ENCODE data around the gene CLMN. TPM values are rescaled to one million over a fixed set of nuclear protein-coding genes. Genes with fewer than 3 reads are reported as not detected.

Gene CLMN
- polyA plus RNA-seq, 1 donor = 18.7 TPM

DNA sequence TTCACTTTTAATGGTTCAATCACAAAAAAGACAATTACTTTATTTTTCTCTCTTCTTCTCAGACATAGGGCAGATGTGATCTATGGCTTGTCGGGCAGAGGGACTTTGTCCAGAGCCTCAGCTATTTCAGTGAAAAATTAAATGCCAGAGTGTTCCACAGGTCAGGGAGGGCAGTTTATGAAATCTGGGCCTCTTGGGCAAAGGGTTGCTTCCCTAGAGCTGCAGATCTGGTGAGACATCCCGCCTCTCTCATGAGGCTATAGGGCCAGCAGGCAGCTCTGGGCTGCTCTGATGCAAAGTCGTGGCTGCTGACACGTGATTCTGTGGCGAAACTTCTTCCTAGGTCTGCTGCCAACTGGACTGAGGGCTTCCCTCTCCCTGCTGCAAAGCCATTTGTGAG, 6.0 kb downstream of the CLMN start:
- H3K4me3 ChIP-seq (ENCODE audit: low read length) = no peak overlapping the region

DNA sequence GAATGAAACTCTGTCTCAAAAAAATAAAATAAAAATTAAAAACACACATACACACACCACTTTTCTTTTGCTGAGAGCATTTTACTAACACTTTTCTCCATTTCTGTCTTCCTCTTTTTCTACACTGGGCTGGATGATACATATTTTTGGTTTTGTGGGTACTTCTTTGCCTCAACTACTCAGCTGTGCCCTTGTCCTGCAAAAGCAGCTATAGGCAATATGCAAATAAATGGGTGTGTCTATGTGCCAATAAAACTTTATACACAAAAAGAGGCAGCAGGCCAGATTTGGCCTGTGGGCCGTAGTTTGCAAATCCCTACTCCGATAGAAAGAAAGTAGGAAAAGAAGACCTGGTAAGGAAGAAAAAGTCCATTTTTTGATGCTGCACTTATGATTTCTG, 6.5 kb downstream of the CLMN start:
- Histone ChIP-seq H3K9me3 (ENCODE audit: control insufficient read depth, low read depth, low read length) (no peaks in the 10 kb centered on the region), H3K36me3 (ENCODE audit: control insufficient read depth, insufficient read depth, low read length) (peaks cover 2% of the 10 kb centered on the region), H3K4me1 (ENCODE audit: control insufficient read depth, insufficient read depth, low read length) (peaks cover 26% of the 10 kb centered on the region), H3K27ac (ENCODE audit: low read length) (peak overlapping the region; percentile 58), H3K27me3 (ENCODE audit: control insufficient read depth, insufficient read depth, low read length) (no peaks in the 10 kb centered on the region), H3K4me3 (ENCODE audit: low read length) (no peak overlapping the region)
- peak in 1 of 2 donors; percentile 18 for DNase-seq
- no CpG with 5 or more reads among the region's 2 CpGs for WGBS (ENCODE audit: insufficient coverage, low lambda C conversion rate)

More for the DNA sequence above, 6.0 kb downstream of the CLMN start:
- H3K36me3 ChIP-seq (ENCODE audit: control insufficient read depth, insufficient read depth, low read length) = peaks cover 2% of the 10 kb centered on the region
- H3K27ac ChIP-seq (ENCODE audit: low read length) = peak overlapping the region; percentile 85
- no peaks in the 10 kb centered on the region for H3K9me3 ChIP-seq (ENCODE audit: control insufficient read depth, low read depth, low read length)
- no CpG with 5 or more reads among the region's 5 CpGs for WGBS (ENCODE audit: insufficient coverage, low lambda C conversion rate)
- no peaks in the 10 kb centered on the region for H3K27me3 ChIP-seq (ENCODE audit: control insufficient read depth, insufficient read depth, low read length)
- H3K4me1 ChIP-seq (ENCODE audit: control insufficient read depth, insufficient read depth, low read length) = peaks cover 26% of the 10 kb centered on the region
- peak; percentile 90 to 93 for DNase-seq

DNA sequence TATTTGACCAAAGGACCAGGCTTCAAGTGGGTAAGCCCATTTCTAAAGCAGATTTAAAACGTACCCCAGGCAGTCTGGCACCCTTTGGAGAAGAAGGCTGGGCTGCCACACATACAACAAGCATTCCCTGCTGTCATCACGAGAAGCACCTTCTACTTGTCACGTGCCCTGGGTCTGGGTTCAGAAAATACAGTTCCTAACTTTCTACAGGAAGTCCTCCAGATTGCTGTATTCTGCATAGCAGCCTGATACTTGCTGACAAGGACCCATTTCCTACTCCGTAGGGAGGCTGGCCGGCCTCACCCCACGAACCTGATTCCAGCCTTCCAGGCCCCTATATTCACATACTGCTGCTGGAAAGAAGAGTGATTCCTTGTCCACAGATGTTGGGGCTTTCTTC, 7.4 kb downstream of the CLMN start:
- WGBS (ENCODE audit: insufficient coverage, low lambda C conversion rate) = no CpG with 5 or more reads among the region's 6 CpGs
- Histone ChIP-seq H3K4me3 (ENCODE audit: low read length) (no peak overlapping the region), H3K27me3 (ENCODE audit: control insufficient read depth, insufficient read depth, low read length) (no peaks in the 10 kb centered on the region), H3K4me1 (ENCODE audit: control insufficient read depth, insufficient read depth, low read length) (peaks cover 26% of the 10 kb centered on the region), H3K27ac (ENCODE audit: low read length) (no peak overlapping the region), H3K9me3 (ENCODE audit: control insufficient read depth, low read depth, low read length) (no peaks in the 10 kb centered on the region), H3K36me3 (ENCODE audit: control insufficient read depth, insufficient read depth, low read length) (peaks cover 2% of the 10 kb centered on the region)
- DNase-seq = no peak

DNA sequence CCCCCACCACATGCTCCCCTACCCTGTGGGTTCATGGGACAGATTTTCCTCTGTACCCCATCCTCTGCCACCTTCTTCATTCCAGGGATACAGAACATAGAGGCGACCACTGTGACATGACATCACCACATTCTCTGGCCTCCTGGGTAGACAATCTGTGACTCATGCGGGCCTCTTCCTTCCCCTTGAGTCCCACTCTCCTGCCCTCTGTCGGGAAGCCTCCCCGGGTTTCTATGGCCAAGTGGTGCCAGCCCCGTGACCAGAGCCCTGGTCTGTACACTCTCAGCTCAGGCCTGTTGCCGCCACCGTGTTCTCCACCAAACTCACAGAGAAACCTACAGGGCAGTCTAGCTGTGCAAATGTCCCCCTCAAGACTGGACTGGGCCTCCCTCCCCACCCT, 8.0 kb downstream of the CLMN start:
- no peak overlapping the region for H3K4me3 ChIP-seq (ENCODE audit: low read length)
- H3K4me1 ChIP-seq (ENCODE audit: control insufficient read depth, insufficient read depth, low read length) = peaks cover 26% of the 10 kb centered on the region
- peaks cover 2% of the 10 kb centered on the region for H3K36me3 ChIP-seq (ENCODE audit: control insufficient read depth, insufficient read depth, low read length)
- no CpG with 5 or more reads among the region's 7 CpGs for WGBS (ENCODE audit: insufficient coverage, low lambda C conversion rate)
- H3K9me3 ChIP-seq (ENCODE audit: control insufficient read depth, low read depth, low read length) = no peaks in the 10 kb centered on the region
- DNase-seq = no peak
- H3K27ac ChIP-seq (ENCODE audit: low read length) = no peak overlapping the region
- H3K27me3 ChIP-seq (ENCODE audit: control insufficient read depth, insufficient read depth, low read length) = no peaks in the 10 kb centered on the region

DNA sequence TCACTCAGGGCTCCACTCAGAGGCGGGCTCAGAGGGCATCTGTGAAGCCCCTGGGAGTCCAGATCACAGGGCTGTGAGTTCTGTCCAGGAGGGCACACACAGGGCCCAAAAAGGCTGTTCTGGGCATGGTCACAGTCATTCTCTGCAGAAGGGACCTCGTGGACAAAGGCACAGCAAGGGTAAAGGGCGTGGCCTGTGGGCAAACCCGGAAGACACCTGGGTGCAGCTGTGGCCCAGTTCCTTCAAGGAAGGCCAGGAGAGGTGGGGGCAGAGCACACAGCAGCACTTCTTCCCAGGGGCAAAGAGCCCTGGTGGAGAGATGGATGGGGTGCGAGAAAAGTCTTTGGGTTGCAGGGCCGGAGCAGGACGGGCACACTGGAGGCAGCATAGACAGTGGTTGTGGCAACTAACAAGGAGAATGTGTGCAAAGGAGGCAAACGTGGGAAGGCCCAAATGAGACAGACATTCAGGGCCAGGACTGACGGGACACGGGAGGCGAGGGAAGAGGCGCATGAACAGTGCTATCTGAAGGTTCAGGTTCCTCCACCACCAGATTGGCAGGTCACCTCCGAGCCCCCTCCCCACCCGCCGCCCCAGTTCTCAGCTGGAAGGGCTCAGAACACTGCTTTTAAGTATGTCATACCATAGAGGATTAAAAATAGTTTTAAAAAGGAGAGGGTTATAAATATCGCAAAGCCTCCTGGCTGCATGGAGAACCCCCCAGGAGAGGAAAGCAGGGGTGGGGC, 8.9 kb downstream of the CLMN start:
- no peak for DNase-seq
- peaks cover 26% of the 10 kb centered on the region for H3K4me1 ChIP-seq (ENCODE audit: control insufficient read depth, insufficient read depth, low read length)

DNA sequence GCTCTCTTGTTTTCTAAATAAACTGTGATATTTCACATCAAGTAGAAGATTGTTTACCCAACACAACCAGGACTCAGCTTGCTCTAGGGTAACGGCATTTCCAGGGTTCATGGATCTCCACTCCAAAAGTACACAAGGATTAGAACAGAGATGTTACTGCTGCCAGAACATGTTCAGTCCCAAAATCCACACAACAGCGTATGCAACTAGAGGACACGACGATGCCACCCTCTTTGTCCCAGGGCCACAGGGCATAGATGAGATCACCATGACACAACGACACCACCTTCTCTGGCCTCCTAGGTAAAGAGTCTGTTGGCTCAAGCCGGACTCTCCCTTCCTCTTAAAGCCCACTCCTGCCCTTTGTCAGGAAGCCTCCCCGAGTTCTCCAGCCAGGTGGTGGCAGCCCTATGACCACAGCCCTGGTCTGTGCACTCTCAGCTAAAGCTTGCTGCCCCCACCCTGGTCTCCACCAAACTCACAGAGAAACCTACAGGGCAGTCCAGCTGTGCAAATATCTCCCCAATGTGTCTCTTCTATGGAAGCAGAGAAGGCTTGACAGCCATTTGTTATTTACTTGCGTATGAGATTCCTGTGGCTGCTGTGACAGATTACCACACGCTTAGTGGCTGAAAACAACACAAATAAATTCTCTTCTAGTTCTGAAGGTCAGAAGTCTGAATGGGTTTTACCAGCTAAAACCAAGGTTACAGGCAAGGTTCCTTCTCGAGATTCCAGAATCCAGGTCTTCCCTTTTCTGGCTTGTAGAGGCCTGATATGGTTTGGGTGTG, 10.3 kb downstream of the CLMN start:
- no peaks in the 10 kb centered on the region for H3K9me3 ChIP-seq (ENCODE audit: control insufficient read depth, low read depth, low read length)
- peaks cover 2% of the 10 kb centered on the region for H3K36me3 ChIP-seq (ENCODE audit: control insufficient read depth, insufficient read depth, low read length)
- WGBS (ENCODE audit: insufficient coverage, low lambda C conversion rate) = no CpG with 5 or more reads among the region's 10 CpGs
- no peak overlapping the region for H3K27ac ChIP-seq (ENCODE audit: low read length)
- H3K4me3 ChIP-seq (ENCODE audit: low read length) = no peak overlapping the region
- H3K27me3 ChIP-seq (ENCODE audit: control insufficient read depth, insufficient read depth, low read length) = no peaks in the 10 kb centered on the region
- DNase-seq = no peak
- H3K4me1 ChIP-seq (ENCODE audit: control insufficient read depth, insufficient read depth, low read length) = peaks cover 15% of the 10 kb centered on the region

More for the DNA sequence above, 8.9 kb downstream of the CLMN start:
- Histone ChIP-seq H3K27me3 (ENCODE audit: control insufficient read depth, insufficient read depth, low read length) (no peaks in the 10 kb centered on the region), H3K4me3 (ENCODE audit: low read length) (no peak overlapping the region), H3K36me3 (ENCODE audit: control insufficient read depth, insufficient read depth, low read length) (peaks cover 2% of the 10 kb centered on the region), H3K27ac (ENCODE audit: low read length) (no peak overlapping the region), H3K9me3 (ENCODE audit: control insufficient read depth, low read depth, low read length) (no peaks in the 10 kb centered on the region)
- 90% methylated on average over 2 of the region's 16 CpGs for WGBS (ENCODE audit: insufficient coverage, low lambda C conversion rate)

DNA sequence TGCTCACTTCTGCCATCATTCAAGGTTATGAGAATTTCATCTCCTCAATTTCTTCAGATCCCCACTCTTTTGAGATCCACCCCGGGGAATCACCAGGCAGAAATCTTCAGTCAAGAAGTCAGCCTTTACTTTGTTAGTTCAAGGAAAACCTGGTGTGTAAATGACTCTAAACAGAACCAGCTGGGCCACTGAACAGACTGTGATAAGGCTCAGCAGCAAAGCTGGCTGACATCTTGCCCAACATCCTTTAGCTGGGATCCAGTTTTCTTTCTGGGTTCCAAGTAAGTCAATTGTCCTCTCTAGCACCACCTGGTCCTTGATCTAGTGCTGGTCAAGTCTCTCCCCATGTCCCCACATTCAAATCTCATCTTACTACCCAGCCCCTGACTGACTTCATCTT, 11.6 kb downstream of the CLMN start:
- Histone ChIP-seq H3K9me3 (ENCODE audit: control insufficient read depth, low read depth, low read length) (no peaks in the 10 kb centered on the region), H3K27ac (ENCODE audit: low read length) (no peak overlapping the region), H3K4me1 (ENCODE audit: control insufficient read depth, insufficient read depth, low read length) (peaks cover 8% of the 10 kb centered on the region), H3K27me3 (ENCODE audit: control insufficient read depth, insufficient read depth, low read length) (no peaks in the 10 kb centered on the region), H3K4me3 (ENCODE audit: low read length) (no peak overlapping the region), H3K36me3 (ENCODE audit: control insufficient read depth, insufficient read depth, low read length) (peaks cover 2% of the 10 kb centered on the region)
- no CpG with 5 or more reads among the region's 1 CpG for WGBS (ENCODE audit: insufficient coverage, low lambda C conversion rate)
- DNase-seq = no peak

DNA sequence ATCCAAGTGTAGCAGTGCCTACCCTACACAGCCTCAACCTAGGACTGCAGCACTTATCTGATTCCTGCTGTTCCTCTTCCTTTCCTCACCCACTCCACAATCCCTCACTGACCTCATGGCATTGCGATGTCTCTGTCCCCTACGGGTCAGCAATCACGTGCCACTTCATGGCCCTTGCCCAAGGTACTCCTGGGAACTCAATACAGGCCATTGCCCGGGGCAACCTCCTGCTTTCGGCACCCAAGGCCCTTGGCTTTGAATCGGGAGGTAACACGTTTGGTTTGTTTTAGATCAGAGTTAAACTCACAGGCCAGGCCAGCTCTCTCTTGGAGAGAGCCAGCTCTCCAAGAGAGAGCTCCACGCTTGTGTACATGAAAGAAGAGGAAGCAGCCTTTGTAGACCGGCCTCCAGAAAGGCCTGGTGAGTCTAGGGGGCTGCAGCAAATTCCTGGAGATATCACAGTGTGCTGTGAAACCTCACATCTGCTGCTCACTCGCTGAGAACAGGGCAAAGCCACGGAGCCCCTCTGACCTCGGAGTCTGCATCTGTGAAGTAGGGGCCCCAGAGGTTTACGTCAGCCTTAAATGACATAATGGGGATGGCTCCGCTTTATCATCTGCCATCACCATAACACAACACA, 12.2 kb downstream of the CLMN start:
- H3K27me3 ChIP-seq (ENCODE audit: control insufficient read depth, insufficient read depth, low read length) = no peaks in the 10 kb centered on the region
- no peak overlapping the region for H3K4me3 ChIP-seq (ENCODE audit: low read length)
- no CpG with 5 or more reads among the region's 14 CpGs for WGBS (ENCODE audit: insufficient coverage, low lambda C conversion rate)
- H3K4me1 ChIP-seq (ENCODE audit: control insufficient read depth, insufficient read depth, low read length) = peaks cover 6% of the 10 kb centered on the region
- no peaks in the 10 kb centered on the region for H3K9me3 ChIP-seq (ENCODE audit: control insufficient read depth, low read depth, low read length)
- no peak for DNase-seq
- H3K36me3 ChIP-seq (ENCODE audit: control insufficient read depth, insufficient read depth, low read length) = peaks cover 4% of the 10 kb centered on the region
- no peak overlapping the region for H3K27ac ChIP-seq (ENCODE audit: low read length)

DNA sequence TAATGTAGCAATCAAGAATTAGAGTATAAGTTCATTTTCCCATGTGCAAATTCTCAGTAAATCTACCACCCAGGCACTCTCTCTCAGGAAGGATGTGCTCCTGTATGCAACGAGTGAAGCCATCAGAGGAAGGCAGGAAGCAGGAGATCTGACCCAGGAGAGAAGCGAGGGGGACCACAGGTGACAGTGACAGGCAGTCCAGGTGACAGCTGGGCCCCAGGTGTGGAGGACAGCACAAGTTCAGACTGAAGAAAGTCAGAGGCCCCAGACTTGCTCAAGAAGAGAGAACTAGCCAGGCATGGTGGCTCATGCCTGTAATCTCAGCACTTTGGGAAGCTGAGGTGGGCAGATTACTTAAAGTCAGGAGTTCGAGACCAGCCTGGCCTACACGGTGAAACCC, 13.8 kb downstream of the CLMN start:
- Histone ChIP-seq H3K4me1 (ENCODE audit: control insufficient read depth, insufficient read depth, low read length) (peaks cover 3% of the 10 kb centered on the region), H3K27ac (ENCODE audit: low read length) (no peak overlapping the region), H3K9me3 (ENCODE audit: control insufficient read depth, low read depth, low read length) (no peaks in the 10 kb centered on the region), H3K36me3 (ENCODE audit: control insufficient read depth, insufficient read depth, low read length) (peaks cover 2% of the 10 kb centered on the region), H3K4me3 (ENCODE audit: low read length) (no peak overlapping the region), H3K27me3 (ENCODE audit: control insufficient read depth, insufficient read depth, low read length) (no peaks in the 10 kb centered on the region)
- DNase-seq = no peak
- WGBS (ENCODE audit: insufficient coverage, low lambda C conversion rate) = 80% methylated on average over 1 of the region's 4 CpGs

DNA sequence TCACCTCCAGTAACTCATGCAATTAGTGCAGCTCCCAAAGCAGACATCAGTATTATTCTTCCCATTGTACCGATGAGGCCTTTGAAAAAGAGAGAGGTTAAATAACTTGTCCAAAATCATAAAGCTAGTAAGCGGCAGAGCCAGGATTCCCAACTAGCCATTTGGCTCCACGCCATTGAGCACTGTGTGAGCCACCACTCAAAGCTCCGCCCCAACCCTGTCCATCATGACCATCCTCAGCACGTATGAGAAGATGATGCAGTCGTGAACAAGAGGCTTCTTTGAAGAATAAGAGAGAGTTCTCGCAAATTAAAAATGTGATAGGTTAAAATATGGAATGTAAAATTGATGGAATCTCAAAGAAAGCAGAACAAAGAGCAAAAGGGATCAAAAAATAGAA, 14.6 kb downstream of the CLMN start:
- WGBS (ENCODE audit: insufficient coverage, low lambda C conversion rate) = 100% methylated on average over 1 of the region's 7 CpGs
- no peak overlapping the region for H3K27ac ChIP-seq (ENCODE audit: low read length)
- H3K27me3 ChIP-seq (ENCODE audit: control insufficient read depth, insufficient read depth, low read length) = no peaks in the 10 kb centered on the region
- H3K4me3 ChIP-seq (ENCODE audit: low read length) = no peak overlapping the region
- no peaks in the 10 kb centered on the region for H3K9me3 ChIP-seq (ENCODE audit: control insufficient read depth, low read depth, low read length)
- no peak for DNase-seq
- peaks cover 2% of the 10 kb centered on the region for H3K36me3 ChIP-seq (ENCODE audit: control insufficient read depth, insufficient read depth, low read length)
- peaks cover 3% of the 10 kb centered on the region for H3K4me1 ChIP-seq (ENCODE audit: control insufficient read depth, insufficient read depth, low read length)

Data from large intestine (tissue), 3 donors.